ENCODE data around the gene CSDE1.

- TF ChIP-seq CTCF (IDR thresholded peaks at IDR 0.05), result no peak
- TF ChIP-seq POLR2A (IDR thresholded peaks at IDR 0.05), result no peak
Measured at GRCh38 chr1:114671939-114672275, 85.9 kb downstream of the CSDE1 start.
